Muscle of leg (tissue), 11 donors: ENCODE results near the gene ELMO1. TPM values are rescaled to one million over a fixed set of nuclear protein-coding genes. Genes with fewer than 3 reads are reported as not detected.

Source experiments
- DNase-seq: peaks from one replicate; pipeline ENCODE4 v3.0.0; 2013
- H3K27ac ChIP-seq: one replicate; pipeline ENCODE4 v1.5.1; 2013; ENCODE audit warnings: mild to moderate bottlenecking, low read length, control low read depth
- H3K27me3 ChIP-seq: one replicate; pipeline ENCODE4 v1.6.1; 2013; ENCODE audit warnings: low read length; ENCODE audit not compliant: control insufficient read depth, insufficient read depth
- H3K36me3 ChIP-seq: one replicate; pipeline ENCODE4 v1.6.1; 2013; ENCODE audit warnings: low read length; ENCODE audit not compliant: control insufficient read depth, insufficient read depth
- H3K4me1 ChIP-seq: one replicate; pipeline ENCODE4 v1.6.1; 2013; ENCODE audit warnings: low read length; ENCODE audit not compliant: control insufficient read depth, insufficient read depth
- H3K4me3 ChIP-seq: one replicate; pipeline ENCODE4 v1.5.1; 2013; ENCODE audit warnings: low read length, control low read depth
- H3K9me3 ChIP-seq: replicated peaks from 2 replicates; pipeline ENCODE4 v1.6.1; 2013; ENCODE audit warnings: low read depth, low read length; ENCODE audit not compliant: control insufficient read depth
- WGBS: methylation state at CpG from one replicate; pipeline ENCODE4 v1.1.5; 2013; ENCODE audit warnings: missing lambda C conversion rate; ENCODE audit not compliant: insufficient coverage; 5-methylcytosine and 5-hydroxymethylcytosine counted together
- polyA plus RNA-seq, 8 donors: library from polyadenylated mRNA; unstranded; fragments of 120-200 nt; gene quantifications; one replicate each; pipeline versions ENCODE4 v1.2.1 to v1.2.3, GENCODE V29; 2013; ENCODE audit warnings: inconsistent platforms in 1 of 8, low replicate concordance in 1 of 8; ENCODE audit not compliant: insufficient read length in 8 of 8, insufficient read depth in 1 of 8
- total RNA-seq: library from RNA; stranded (reverse); fragments of 120-200 nt; gene quantifications from one replicate; pipeline ENCODE4 v1.2.4, GENCODE V29; 2013

ELMO1 gene
- total and polyA plus RNA-seq, 9 donors: 20.3 to 40.7 (median 25.0) TPM

DNA sequence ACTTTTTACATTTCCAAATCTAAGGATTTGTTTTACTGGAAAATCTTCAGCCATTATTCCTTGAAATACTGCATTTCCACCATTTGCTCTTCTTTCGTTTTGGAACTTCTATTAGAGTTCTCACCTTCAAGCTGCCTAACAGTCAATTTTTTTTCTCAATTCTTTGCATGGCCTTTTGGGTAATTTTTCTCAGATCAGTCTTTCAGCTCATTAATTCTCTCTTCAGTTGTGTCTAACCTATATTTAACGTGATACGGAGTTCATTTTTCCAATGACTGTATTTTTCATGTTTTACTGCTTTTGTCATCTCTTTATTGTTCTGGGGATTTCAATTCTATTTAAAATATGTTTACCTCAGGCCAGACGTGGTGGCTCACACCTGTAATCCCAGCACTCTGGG, 600.7 kb downstream of the ELMO1 start:
- Histone ChIP-seq H3K27ac (no peak overlapping the region), H3K4me3 (no peak overlapping the region), H3K36me3 (no peaks in the 10 kb centered on the region), H3K4me1 (no peaks in the 10 kb centered on the region), H3K27me3 (no peaks in the 10 kb centered on the region), H3K9me3 (peaks cover 7% of the 10 kb centered on the region)
- DNase-seq: no peak
- 83% methylated on average over 1 of the region's 4 CpGs for WGBS

DNA sequence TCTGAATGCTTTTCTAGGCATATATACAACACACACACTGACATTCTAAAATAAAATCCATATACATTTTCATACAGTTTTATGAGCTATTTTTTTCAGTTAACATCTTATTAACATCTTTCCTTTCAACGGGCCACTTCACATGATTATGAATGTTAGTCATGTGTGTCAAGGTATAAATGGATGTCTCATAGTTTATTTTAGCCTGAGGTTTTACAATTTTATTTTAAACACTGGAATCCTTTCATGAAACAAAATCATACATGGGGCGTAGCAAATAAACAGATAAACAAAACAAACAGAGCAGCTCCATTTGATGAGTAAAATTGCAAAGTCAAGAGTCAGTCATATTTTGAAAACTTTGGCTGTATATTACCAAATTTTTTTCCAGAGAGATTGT, 604.3 kb downstream of the ELMO1 start:
- no peaks in the 10 kb centered on the region for H3K36me3 ChIP-seq
- H3K27ac ChIP-seq: no peak overlapping the region
- WGBS: no CpG with 5 or more reads among the region's 2 CpGs
- no peaks in the 10 kb centered on the region for H3K4me1 ChIP-seq
- H3K4me3 ChIP-seq: no peak overlapping the region
- H3K27me3 ChIP-seq: no peaks in the 10 kb centered on the region
- peaks cover 7% of the 10 kb centered on the region for H3K9me3 ChIP-seq
- DNase-seq: no peak

- peak; percentile 22 for DNase-seq
- 23% methylated on average over 3 of the region's 7 CpGs for WGBS
- Histone ChIP-seq H3K27me3 (no peaks in the 10 kb centered on the region), H3K27ac (no peak overlapping the region), H3K4me1 (no peaks in the 10 kb centered on the region), H3K36me3 (no peaks in the 10 kb centered on the region), H3K9me3 (no peaks in the 10 kb centered on the region), H3K4me3 (no peak overlapping the region)
Observed at GRCh38 chr7:36840904-36841303, 607.8 kb downstream of the ELMO1 start.

DNA sequence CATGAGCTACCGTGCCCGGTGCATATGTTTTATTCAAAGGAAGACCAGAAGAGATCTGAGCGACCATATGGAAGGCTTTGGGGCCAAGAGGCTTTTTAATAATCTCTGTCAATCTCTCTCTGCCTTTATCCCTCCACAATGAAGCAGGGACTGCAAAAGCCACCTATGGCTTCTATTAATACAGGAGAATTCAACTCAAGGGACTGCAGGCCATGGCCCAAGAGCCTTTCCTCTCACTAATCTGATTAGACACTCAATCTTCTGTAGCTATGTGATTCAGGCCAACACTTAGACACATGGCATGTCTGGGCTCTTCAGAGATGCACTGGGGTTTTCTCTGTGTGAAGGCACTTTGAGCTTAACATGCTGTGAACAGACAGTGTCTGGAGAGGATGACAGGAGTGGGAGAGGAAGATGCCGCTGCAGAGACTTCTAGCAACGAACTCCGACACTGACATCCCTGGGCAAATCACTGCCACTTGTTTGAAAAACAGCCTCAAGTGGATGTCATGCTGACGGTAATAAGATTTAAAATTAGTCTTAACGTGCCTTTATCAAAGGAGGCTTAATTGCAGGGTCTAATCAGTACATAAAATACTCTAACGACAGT, 609.9 kb downstream of the ELMO1 start:
- DNase-seq: no peak
- no peaks in the 10 kb centered on the region for H3K9me3 ChIP-seq

GRCh38 chr7:36831049-36831448, 617.6 kb downstream of the ELMO1 start:
- no peaks in the 10 kb centered on the region for H3K4me1 ChIP-seq
- H3K9me3 ChIP-seq: no peaks in the 10 kb centered on the region
- H3K36me3 ChIP-seq: no peaks in the 10 kb centered on the region
- DNase-seq: no peak
- no peak overlapping the region for H3K4me3 ChIP-seq
- H3K27ac ChIP-seq: no peak overlapping the region
- H3K27me3 ChIP-seq: no peaks in the 10 kb centered on the region
- no CpG with 5 or more reads among the region's 2 CpGs for WGBS

More for the DNA sequence above, 609.9 kb downstream of the ELMO1 start:
- H3K27ac ChIP-seq: no peak overlapping the region
- H3K27me3 ChIP-seq: no peaks in the 10 kb centered on the region
- no peaks in the 10 kb centered on the region for H3K36me3 ChIP-seq
- H3K4me3 ChIP-seq: no peak overlapping the region
- 82% methylated on average over 6 of the region's 9 CpGs for WGBS
- no peaks in the 10 kb centered on the region for H3K4me1 ChIP-seq

DNA sequence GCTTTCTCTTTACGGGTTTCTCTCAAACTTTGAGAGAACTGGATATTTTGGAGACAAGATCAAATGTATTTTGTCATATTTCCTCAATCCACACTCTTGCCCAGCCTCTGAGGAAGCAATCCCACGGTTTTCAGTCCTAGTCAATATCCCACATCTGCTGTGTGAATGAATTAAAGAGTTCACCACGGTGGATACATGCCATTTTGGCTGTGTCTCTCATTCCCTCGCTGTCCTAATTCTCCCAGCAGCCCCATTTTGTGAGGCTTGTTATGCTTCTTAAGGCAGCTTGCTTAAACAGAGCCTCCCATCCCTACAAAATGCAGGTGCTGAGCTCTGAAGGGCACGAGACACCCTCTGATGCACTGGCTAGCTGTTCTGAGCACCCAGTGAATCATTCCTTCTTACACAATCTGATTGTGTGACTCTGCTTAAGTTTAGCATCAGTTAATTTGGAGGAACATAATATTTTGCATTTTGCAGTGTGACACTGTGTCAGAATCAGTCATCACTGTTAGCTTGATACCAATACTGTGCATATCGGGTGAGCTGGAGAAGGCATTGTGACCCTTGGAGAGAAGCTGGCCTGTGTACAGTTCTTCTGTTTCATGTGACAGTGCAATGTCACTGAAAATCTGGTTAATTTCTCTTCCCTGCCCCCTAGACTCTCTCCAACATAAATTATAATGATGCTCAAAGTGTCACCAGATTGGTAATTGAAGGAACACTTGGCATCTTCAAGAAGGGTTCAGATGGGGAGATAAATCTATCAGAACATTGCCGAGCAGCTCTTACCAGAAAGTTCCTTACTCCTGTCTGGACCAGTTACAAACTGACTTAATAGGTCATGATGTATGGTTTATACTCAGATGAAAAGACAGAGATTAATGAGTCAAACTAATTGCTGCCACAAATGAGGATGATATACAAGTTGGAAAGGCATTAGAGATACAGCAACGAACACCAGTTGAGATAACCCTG, 620.6 kb downstream of the ELMO1 start:
- peak; percentile 53 for DNase-seq
- H3K4me3 ChIP-seq: no peak overlapping the region
- 57% methylated on average over 1 of the region's 8 CpGs for WGBS
- H3K4me1 ChIP-seq: no peaks in the 10 kb centered on the region
- no peaks in the 10 kb centered on the region for H3K36me3 ChIP-seq
- no peak overlapping the region for H3K27ac ChIP-seq
- no peaks in the 10 kb centered on the region for H3K27me3 ChIP-seq
- H3K9me3 ChIP-seq: no peaks in the 10 kb centered on the region

DNA sequence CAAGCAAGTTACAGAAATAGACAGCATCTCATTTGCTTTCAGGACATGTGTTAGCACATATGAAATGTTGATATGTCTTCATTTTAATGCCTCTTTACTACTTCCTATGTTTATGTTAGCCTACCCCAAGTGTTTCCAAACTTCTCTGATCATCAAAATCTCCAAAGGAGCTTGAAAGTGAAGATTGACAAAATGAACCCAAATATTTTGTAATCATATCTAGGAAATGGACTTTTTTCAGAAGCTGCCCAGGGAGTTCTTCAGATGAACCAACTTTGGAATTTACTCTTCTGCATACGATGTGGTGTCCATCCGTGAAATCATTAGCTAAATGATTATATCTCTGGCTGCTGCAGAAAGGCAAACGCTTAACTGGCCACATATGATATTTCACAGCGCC, 623.2 kb downstream of the ELMO1 start:
- Histone ChIP-seq H3K27me3 (no peaks in the 10 kb centered on the region), H3K36me3 (no peaks in the 10 kb centered on the region), H3K4me3 (no peak overlapping the region), H3K27ac (no peak overlapping the region), H3K4me1 (no peaks in the 10 kb centered on the region), H3K9me3 (no peaks in the 10 kb centered on the region)
- DNase-seq: no peak
- 85% methylated on average over 3 of the region's 4 CpGs for WGBS

GRCh38 chr7:36823353-36823752, 625.3 kb downstream of the ELMO1 start:
- H3K4me3 ChIP-seq: no peak overlapping the region
- WGBS: no CpG with 5 or more reads among the region's 9 CpGs
- H3K36me3 ChIP-seq: no peaks in the 10 kb centered on the region

GRCh38 chr7:36821617-36822016, 627.0 kb downstream of the ELMO1 start:
- no peaks in the 10 kb centered on the region for H3K36me3 ChIP-seq
- H3K4me1 ChIP-seq: no peaks in the 10 kb centered on the region

More at GRCh38 chr7:36823353-36823752, 625.3 kb downstream of the ELMO1 start:
- Histone ChIP-seq H3K27ac (no peak overlapping the region), H3K4me1 (no peaks in the 10 kb centered on the region), H3K27me3 (no peaks in the 10 kb centered on the region), H3K9me3 (no peaks in the 10 kb centered on the region)
- DNase-seq: no peak

DNA sequence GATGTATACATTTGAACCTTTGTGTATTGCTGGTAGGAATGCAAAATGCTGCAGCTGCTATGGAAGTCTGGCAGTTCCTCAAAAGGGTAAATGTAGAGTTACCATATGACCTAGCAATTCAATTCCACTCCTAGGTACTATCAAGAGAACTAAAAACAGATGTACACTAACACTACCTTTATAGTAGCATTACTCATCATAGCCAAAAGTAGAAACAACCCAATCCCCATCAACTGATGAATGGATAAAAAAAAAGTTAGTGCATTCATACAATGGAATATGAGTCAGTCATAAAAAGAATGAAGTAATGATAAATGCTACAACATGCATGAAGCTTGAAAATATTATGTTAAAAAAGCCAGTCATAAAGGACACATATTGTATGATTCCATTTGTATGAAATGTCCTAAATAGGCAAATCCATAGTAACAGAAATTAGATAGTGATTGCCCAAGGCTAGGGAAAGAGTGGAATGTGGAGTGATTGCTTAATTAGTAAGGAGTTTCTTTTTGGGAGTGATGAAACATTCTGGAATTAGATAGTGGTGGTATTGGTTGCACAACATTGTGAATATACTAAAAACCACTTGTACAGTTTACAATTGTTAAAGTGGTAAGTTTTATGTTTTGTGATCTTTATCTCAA, 628.0 kb downstream of the ELMO1 start:
- H3K27me3 ChIP-seq: no peaks in the 10 kb centered on the region
- no peaks in the 10 kb centered on the region for H3K4me1 ChIP-seq
- H3K27ac ChIP-seq: no peak overlapping the region
- H3K36me3 ChIP-seq: no peaks in the 10 kb centered on the region
- no peak overlapping the region for H3K4me3 ChIP-seq
- DNase-seq: no peak
- H3K9me3 ChIP-seq: no peaks in the 10 kb centered on the region

More at GRCh38 chr7:36821617-36822016, 627.0 kb downstream of the ELMO1 start:
- Histone ChIP-seq H3K27ac (no peak overlapping the region), H3K9me3 (no peaks in the 10 kb centered on the region), H3K27me3 (no peaks in the 10 kb centered on the region), H3K4me3 (no peak overlapping the region)
- DNase-seq: no peak
